NCI-H345 (cell line): ENCODE measurements around the gene HPCAL4.

ENCODE experiments used
- DNase-seq: peaks from one replicate; lab custom pipeline; 2025; lab: John Stamatoyannopoulos, UW

HPCAL4 gene

DNA sequence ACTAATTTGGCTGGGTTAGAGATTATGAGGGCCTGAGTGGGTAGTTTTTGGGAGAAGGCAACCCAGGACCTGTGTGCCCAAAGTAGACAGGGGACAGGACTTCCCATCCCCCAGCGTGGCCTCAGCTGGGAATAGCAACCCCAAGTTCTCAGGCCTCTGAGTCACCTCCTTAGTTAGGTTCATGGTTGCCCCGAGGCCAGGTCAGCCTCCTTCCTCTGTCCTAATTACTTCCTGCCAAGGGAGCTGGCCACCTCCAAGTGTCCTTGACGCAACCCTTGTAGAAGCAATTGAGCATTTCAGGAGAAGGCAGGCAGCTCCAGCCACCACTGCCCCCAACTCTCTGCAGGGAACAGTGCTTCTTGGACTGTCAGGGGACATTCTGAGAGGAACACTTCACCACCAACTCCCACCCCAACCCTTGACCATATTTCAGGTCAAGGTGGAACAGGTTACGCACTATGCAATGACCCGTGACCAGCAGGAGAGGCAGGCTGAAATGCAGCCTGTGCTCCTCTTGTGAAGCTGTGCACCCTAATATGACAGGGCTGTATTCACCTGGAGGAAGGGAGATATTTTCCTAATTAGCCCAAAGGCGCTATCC is 14.2 kb downstream of the HPCAL4 start:
- no peak for DNase-seq

DNA sequence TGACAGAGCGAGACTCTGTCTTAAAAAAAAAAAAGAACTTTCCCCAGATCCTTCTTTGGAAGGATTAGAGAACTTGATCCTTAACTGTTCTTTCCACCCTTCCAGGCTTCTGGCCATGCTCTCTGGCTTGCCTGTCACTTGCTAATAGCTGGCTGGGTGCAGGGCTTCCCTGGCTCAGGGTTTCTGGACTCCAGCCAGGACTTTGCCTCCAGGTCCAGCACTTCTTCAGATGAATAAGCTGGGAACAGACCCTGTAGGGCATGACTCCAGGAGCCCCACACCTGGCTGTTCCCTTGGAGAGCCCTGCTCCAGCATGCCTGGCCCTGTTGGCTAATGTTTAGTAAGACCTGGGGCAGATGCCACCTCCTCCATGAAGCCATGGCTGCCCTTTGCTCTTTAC is 16.0 kb downstream of the HPCAL4 start:
- no peak for DNase-seq

DNA sequence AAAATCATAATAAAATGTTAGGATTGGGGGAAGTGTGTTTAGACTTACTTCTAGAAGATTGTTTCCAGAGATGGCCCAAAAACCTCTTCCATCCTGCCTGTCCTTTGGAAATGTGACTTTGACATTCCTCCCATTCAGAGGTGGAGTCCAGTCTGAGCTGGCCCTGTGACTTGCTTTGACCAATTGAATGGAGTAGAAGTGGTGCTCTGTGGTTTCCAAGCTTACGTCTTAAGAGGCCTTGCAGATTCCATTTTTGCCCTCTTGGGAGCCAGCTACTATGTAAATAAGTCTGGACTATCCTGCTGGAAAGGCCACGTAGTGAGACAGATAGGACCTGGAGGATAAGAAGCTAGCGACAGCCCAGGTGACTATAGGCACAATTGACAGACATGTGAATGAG is 18.0 kb downstream of the HPCAL4 start:
- no peak for DNase-seq

DNA sequence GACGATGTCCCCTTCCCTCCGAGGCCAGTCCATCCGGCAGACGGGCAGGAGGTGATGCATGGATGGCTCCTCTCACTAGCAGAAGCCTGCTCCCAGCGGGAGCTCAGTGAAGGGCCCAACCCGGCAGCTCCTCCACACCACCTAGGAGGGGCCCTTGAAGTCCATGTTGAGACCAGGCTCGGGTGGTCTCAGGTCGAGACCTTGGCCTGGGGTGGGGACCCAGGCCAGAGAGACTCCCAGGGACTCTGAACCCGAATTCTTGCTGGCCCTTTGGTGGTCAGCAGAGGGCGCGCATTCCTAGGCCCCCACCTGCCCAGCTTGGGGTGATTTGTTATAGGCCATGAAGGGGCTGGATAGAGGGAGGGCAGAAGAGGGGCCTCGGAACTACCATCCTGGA is 18.7 kb downstream of the HPCAL4 start:
- no peak for DNase-seq

DNA sequence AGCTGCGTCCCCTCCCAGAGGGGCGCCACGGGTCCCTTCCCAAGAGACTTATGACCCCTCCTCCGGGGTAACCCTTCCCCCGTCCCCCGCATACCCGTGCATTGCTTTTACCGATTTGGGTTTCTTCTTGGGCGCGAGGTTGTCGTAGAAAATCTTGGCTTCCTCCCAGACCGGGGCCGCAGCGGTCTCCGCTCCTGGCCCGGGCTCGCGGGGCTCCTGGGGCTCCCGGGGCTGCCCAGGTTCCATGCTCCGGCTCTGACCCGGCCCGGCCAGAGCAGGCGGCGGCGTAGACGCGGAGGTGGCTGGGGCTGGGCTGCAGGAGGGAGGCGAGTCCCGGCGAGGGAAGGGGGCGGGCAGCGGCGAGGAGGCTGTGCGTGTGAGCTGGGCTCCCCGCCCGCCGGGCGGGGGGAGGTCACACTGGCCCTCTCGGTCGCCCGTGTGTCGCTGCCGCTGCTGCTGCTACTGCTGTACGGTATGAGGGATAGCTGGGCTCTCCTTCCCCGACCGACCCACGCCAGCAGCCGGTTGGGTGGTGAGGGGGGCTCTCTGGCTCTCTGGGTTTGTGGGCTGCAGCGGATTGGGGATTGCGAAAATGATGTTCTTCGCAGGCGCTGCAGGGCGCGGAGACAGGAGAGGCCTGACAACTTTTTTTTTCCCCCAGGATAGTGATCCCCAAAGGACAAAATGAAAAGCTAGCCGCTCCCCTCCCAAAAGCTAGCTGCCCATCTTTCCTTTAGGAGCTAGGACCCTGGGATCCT is 19.3 kb downstream of the HPCAL4 start, which contains the start of gene NT5C1A:
NT5C1A (minus strand) TSS at position 315 of the 758 bp plus-strand sequence; CDS start at position 246, 69 bp downstream.
- DNase-seq = peak; percentile 19

DNA sequence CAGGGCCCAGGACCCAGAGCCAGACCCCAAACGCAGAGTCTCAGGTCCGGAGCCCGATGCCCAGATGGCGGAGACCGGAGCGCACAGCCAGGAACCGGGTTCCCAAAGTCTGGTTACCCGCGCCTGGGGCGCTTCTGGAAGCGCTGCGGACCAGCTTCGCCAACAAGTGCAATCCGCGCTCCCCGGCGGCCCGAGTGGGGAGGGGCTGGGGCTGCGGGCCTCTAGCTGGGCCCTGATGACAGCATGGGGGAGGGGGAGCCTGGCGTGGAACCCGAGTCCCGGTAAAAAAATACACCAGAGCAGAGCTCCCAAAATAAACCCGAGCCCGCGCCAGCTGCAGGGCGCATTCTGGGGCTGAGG is 19.8 kb downstream of the HPCAL4 start:
- no peak for DNase-seq

DNA sequence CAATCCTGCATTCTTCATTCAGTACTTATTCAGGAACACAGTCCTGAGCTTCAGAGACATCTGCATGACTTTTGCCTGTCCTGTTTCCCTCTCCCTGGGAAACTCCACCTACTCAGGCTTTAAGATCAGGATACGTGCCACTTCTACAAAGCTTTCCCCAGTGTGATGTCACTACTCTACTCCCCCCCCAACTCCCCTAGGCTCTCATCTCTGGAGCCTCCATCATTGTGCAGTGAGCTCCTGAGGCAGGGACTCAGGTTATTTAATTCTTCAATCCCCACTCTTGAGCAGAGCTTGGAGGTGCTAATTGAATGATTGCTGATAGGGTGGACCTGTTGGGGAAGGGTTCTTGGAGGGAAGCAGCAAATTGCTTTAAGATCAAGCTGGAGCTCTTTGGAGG is 20.5 kb downstream of the HPCAL4 start:
- DNase-seq = no peak

DNA sequence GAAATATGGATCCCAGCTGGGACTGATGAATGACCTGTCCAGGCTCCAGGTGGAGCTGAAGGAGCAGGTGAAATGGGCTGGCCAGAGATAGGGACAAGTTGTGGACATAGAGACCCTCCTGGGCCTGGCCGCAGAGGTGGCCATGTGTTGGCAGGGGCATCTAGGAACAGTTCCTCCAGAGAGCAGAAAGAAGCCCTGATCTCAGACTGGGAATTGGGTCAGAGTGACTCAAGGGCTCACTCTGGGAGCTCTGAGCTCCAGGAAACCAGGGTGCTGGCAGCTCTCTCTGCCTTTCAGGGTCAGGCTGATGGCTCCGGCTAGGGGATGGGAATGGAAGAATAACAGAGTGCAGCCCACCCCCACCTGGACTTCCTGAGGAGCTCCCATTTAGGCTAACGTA is 22.3 kb downstream of the HPCAL4 start:
- no peak for DNase-seq

DNA sequence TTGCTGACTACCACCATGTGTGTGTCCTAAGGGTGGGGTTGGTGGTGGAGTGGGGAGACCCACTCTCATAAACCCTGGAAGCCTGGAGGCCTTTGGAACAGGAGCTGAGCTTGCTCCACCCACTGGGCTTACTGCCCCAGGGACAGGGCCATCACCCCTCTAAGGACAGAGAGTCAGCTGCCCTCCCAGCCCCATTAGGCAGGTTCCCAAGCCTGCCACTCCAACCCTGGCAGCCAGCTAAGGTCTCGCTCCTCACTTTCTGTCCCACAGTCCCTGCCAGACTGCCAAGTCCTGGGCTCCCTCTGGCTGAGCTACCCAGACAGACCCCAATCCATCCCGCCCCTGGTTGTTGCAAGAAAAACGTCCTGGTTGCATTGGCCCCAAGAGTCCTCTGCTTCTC is 23.1 kb downstream of the HPCAL4 start:
- no peak for DNase-seq

DNA sequence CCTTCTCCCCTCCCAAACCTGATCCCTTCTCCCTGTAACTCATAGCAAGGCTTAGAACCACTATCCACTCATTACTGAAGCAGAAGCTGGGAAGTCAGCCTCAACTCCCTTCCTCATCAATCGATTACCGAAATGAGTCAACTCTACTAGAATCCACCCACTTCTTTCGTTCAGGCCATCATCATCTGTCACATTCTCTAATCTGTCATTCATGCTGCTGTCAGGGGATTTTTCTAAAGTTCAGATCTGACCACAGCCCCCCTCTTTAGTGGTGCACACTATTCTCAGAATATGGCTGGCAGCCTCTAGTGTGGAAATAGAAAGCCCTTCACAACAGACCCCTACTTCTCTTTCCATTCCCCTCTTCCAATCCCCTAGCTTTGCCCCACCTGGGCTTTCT is 24.5 kb downstream of the HPCAL4 start:
- no peak for DNase-seq

DNA sequence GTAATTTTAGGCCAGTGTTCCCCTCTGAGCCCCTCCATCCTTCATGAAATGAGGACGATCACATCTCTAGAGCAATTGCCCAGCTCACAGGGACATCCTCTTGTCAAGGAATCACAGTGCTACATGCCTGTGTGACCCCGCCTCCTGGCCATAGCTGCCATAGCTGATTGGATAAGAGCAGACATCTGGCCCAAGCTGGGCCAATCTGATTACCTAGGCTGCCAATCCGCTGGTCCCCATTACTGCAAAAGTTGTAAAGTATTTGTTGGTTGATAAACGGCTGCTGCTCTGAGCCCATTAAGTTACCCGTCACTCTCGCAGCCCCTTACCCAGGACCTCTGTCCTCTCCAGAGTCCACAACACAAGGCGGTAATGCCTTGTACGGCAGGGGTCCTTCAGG is 27.7 kb downstream of the HPCAL4 start:
- no peak for DNase-seq

DNA sequence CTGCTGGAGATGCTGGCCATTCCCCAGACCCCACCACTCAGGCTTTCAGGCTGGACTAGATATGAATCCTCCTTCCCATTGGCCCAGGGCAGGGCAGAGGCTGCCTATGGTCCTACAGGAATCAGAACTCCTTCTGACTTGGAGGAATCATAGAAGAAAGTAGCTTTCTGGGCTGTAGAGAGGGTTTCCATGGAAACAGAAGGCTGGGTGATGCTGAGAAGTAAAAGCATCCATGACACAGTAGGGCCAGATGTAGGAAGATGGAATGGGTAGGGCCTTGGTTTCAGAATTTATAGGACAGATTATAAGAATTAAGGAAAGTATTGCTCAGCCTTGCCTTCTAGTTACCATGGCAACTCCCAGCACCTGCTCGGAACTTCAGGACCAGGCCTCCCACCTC is 28.4 kb downstream of the HPCAL4 start:
- no peak for DNase-seq

DNA sequence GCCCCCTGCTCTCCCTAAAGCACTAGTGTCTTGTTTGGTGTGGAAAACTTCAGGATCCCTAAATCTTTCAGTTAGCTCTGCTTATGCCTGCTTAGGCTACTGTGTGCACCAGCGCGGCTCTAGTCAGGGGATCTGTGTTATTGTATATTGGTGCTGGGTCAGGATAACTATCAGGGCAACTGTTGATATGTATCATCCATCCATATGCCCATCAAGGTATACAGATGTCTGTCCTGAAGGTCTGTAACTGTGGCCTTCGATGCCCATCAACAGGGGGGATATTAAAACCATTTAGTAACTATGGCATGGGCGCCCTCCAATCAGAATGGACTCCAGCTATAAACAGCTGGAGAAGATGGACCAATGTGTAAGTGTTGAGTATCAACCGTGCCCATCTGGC is 31.7 kb downstream of the HPCAL4 start:
- no peak for DNase-seq

DNA sequence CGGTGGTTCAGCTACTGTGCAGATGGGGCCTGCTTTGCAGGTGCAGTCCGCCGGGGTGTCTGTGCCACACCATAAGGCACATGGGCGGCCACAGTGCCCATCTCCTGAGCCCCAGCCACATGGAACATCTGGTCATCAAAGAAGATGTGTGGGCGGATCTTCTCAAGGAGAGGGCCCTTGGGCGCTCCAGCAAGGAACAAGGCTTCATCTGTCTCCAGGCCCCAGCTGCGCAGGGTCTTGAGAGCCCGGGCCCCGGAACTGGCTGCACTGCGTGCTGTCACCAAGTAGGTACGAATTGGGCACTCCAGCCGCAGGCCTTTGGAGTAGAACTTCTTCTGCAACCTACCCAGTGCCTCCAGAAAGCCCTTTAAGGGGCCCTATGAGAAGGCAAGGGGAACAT is 32.1 kb downstream of the HPCAL4 start:
- no peak for DNase-seq

DNA sequence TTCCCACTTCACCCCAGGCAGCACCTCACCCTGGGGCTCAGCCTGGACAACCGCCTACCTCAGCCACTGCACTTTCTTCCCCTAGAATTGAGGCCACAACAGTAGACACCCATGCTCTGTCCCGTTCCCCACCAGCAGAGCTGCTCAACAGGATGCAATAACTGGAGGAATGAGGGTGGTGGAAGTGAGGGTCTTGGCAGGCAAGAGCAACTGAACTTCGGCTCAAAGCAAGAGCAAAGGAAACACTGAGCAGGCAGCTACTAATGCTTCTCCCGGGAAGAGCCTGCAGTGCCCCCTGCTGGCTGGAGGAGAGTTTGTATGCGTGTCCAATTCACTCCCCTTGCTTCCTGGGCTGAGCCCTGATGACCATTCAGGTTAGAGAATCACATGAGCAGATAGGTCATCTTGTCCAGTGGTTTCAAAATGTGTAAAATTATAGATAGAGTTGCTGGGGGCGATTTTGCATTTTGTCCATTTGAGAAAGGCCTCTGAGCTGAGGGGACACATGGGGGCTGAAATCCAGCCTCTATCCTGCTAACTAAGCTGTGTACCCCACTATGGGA is 33.2 kb downstream of the HPCAL4 start:
- DNase-seq = peak; percentile 48

DNA sequence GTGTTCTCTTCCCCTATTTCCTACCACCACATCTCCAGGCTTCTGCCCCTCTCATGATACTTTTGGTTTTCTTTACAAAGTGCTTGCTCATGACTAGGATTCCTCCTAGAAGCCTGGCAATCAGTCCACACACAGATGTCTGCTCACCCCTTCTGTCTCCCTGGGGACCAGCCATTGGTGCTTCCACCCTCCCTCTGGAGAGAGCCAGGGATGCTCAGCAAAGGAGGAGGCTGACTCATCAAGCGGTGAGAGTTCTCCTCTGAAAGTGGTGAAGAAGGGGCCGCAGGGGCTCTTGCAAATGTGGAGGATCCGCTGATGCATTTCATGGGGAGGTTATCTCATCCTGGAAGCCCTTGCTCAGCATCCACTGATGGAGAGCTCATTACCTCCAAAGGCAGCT is 33.8 kb downstream of the HPCAL4 start:
- DNase-seq = no peak

DNA sequence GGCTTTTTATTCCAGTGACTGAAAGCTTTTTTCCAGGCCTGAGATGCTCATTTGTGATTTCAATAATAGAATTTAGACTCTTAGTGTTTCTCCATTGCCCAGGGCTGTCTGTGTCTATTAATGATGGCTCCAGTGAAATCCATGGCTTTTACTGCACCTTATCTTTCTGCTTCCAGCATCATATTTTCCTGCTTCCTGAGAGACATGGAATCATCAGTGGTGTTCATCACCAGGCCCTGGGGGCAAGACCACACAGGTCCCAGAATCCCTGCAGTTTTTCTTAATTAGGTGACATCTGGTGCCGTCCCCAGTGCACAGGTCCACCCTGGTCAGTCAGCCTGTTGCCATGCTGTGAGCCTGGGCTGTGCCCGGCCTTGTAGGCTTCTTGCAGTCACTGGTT is 34.8 kb downstream of the HPCAL4 start:
- no peak for DNase-seq

DNA sequence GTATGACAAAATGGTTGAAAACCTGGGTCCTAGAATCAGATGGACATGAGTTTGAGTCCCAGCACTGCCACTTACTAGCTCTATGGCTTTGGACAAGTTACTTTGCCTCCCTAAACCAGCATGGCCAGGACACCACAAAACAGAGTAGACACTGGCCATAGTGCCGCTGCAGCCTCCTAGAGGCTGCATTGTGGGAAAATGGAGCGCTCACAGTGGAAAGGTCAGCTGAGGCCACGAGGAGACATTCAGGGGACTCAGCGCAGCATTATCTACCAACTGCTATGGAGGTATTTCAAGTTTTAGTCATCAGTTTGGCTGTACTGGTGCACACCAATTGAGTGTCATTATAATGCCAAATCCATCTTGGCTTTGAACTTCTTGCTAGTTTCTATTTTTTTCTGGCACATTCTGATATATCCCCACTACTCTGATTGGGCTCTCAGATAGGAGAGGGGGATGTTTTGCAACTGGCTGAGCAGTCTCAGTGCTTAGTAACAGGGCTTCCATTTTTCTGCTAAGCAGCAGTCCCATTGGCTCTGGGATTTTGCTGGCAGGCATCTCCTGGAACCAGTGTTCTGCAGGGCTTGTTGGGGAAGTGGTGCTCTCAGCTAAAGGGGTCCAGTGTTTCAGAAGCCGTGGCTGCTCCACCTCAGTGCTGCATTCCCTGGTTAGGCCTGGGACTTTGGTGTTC is 35.5 kb downstream of the HPCAL4 start:
- no peak for DNase-seq

DNA sequence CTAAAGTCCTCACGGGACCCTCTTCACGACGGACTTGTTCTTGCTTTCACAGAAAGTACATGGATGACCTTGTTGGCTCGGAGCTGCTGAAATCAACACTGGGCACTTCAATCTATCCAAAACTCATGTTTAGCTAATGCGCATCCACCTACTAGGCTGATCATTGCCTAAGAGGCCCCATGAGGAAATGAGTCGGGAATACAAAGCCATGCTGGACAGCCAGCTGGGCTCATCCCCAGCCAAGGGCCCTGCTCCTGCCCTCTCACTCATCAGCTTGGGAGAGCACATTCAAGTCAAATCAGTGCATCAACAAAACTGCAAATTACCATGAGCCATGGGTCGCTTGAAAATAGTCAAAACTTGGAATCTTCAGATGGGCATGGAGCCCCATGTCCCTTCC is 36.9 kb downstream of the HPCAL4 start:
- no peak for DNase-seq

DNA sequence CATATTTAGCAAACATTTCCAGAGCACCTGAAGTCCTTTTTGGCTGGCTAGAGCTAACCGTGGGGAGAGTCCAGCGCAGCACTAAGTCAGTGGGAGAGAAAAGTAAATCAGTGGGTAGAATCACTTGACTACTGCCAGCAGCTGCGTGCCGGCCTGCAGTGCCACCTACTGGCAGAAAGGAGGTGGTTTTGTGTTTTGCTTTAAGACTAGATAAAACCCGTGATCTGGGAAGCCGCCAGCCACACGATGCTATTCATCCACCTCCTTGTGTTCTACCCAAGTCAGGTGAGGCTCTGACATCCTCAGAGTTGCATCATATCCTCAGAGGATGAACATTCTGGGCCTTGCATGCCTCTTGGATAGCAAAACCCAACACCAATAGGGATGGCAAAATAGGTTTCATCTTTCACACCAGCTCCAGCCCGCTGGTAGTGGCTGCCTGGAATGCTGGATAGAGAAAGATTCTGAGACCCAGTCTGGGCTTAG is 37.6 kb downstream of the HPCAL4 start:
- DNase-seq = peak; percentile 80

DNA sequence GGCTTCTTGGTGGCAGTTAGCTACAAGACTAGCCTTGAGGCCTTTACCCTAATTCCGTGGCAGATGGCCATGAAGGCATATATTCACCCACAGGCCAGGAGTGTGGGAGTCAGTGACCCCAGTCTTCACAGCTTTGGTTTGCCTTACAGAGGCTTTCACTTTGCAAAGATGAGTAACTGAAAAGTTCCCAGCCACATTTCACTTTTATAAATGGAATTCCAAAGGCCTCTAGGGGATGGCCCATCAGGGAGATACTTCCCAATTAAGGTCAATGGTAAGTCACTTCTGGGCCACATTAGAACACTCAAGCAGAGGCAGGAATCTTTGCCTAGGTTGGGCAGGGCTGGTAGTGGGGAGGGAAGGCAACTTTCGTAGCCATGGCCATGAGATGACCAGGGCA is 38.7 kb downstream of the HPCAL4 start:
- DNase-seq = no peak

DNA sequence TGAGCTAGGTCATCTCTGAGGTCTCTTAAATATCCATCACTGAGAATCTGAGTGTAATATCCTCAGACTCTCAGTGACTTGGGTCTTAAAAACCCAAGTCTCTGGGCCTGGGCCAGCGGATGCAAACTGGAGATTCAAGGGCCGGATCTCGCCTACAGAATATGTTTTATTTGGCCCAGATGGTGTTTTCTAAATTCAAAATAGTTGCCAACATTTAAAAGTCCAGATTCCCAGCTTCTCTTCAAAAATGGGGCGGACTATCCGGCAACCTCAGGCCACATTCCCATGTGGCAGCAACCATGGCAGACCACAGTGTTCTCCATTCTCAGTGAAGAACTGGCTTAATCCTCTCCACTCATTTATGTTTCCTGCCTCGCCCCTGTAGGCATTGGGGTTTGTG is 39.1 kb downstream of the HPCAL4 start:
- no peak for DNase-seq

DNA sequence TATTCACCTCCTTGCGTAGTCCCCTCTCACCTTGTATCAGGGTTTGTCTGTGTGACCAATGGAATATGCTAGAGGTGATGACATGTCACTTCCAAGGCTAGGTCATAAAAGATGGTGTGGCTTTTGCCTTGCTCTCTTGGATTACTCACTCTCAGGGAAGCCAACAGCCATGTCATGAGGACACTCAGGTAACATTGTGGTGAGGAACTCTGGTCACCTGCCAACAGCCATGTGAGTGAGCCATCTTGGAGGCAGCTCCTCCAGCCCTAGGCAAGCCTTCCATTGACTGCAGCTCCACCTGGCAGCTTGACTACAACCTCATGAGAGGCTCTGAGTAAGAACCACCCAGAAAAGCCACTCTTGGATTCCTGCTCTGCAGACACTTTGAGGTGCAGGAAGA is 40.8 kb downstream of the HPCAL4 start:
- no peak for DNase-seq
